ENCODE results near the gene R3HCC1L.

Gene R3HCC1L

GRCh38 chr10:98276311-98276710 is 141.9 kb downstream of the R3HCC1L start:
- DNase-seq (ENCODE audit: low read depth in 2 of 2): no peak

DNA sequence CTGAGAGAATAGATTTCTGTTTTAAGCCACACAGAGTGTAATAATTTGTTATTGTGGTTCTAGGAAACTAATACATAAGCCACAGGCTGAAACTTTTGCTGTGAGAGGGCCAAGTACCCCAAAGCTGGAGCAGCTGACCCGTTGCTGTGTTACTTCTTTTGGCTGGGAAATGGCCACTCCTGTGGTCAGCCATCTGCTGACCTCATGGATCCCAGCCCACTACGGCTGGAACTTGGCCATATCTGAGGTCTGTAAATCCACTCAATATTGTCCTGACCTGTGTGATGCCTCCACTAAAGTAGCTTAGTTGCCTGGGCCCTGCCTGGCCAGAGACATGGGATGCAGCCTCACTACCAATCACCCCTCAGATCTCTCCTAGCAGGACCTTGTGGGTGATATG is 151.0 kb downstream of the R3HCC1L start:
- no peak for DNase-seq (ENCODE audit: low read depth in 2 of 2)

- DNase-seq (ENCODE audit: low read depth in 2 of 2): no peak
Observed at GRCh38 chr10:98286419-98286818, 152.0 kb downstream of the R3HCC1L start.

DNA sequence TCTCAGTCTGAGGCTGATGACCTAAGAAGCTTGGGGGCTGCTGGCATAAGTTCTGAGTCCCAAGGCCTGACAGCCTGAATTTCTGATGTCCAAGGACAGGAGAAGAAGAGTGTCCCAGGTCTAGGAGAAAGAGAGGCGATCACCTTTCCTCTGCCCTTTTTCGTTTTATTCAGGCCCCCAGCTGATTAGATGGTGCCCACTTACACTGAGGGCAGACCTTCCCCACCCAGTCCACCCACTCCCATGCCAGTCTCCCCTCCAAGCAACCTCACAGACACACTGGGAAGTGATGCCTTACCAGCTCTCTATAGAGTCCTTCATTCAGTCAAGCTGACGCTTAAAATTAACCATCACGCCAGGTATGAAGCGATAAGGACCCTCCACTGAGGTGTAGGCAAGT is 152.9 kb downstream of the R3HCC1L start:
- DNase-seq (ENCODE audit: low read depth in 2 of 2): no peak

DNA sequence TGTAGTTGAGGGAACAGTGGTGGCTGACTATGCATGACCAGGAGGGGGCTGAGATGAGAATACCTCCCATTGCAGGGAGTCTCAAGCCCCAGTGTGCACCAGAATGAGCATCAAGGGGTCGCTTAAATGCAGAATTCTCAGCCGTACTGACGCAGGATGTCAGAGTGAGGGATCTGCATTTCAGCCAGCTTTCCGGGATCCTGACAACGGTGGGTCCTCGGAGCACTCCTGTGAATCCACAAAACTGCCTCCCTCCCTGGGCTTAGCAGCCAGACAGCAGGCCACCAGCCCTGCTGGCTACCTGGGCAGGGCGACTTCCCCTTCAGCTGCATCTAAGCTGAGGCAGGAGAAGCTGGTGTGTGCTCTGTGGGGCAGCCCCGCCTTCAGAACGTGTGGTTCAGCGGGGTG is 155.3 kb downstream of the R3HCC1L start:
- DNase-seq (ENCODE audit: low read depth in 2 of 2): no peak

GRCh38 chr10:98292971-98293370 is 158.5 kb downstream of the R3HCC1L start:
- DNase-seq (ENCODE audit: low read depth in 2 of 2): no peak

DNA sequence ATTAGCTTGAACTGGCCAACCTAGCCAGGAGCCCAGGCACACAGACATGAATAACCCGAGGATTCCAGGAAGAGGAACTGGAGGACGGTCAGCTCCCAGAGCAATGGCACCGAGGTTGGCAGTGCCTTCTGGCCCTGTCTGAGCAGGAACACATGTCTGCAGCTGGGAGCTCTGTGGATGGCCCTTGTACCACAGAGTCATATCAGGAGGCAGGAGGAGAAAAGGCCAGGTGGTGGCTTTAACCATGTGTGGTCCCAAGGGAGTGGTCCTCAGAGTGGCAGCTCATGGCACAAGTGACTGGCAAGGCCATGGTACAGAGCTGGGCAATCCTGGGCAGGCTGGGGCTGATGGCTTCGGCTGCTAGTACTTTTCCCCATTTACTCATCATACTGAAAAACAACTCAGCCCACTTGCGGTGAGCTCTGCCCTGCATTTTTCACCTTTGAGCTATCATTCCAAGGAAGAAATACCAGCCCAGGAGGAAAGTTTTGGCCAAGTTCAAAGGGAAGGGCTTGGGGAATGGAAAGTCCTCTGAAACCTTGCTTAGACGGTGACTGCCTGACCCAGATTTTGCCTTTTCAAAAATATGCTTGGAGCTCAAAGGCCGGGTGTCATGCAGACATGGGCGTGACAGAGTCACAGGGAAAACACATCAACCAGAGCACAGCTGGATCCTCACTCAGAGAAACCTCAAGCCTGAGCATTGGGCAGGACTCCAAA is 159.3 kb downstream of the R3HCC1L start:
- no peak for DNase-seq (ENCODE audit: low read depth in 2 of 2)

GRCh38 chr10:98294270-98294627 is 159.8 kb downstream of the R3HCC1L start:
- no peak for DNase-seq (ENCODE audit: low read depth in 2 of 2)

All from stimulated activated CD4-positive, alpha-beta T cell treated with anti-CD3 and anti-CD28 coated beads, Interleukin-1b, Interleukin-23, amount 100 ng/mL, for 4 hours (primary cell).